Stimulated activated CD8-positive, alpha-beta memory T cell treated with anti-CD3 and anti-CD28 coated beads, Interleukin-4, amount 100 ng/mL, for 24 hours (primary cell): Measurements from ENCODE around the gene KLK3.
"Not testable (repeated sequence)": the region's sequence is repeated elsewhere in the genome, so short reads cannot be mapped to it uniquely, and the experiment has no call there.

Experiments
- DNase-seq: peaks from one replicate; pipeline ENCODE4 v3.0.0-alpha.2; 2020; ENCODE audit warnings: low read depth

The KLK3 gene

GRCh38 chr19:50861496-50862286, 7.0 kb downstream of the KLK3 start:
- no peak for DNase-seq

GRCh38 chr19:50869479-50869878, 14.8 kb downstream of the KLK3 start:
- DNase-seq: no peak

- DNase-seq: no peak
These were observed 15.8 kb downstream of the KLK3 start for GRCh38 chr19:50870417-50871089.

- DNase-seq: no peak
These were observed 18.3 kb downstream of the KLK3 start, which contains the start of gene KLK2 for GRCh38 chr19:50873056-50873455. KLK2 (plus strand) TSS chr19:50873439; CDS start chr19:50873474, 35 bp downstream.

- DNase-seq: no peak
These were observed 19.5 kb downstream of the KLK3 start for GRCh38 chr19:50874211-50874610.

GRCh38 chr19:50875795-50876422, 21.2 kb downstream of the KLK3 start:
- DNase-seq: no peak

GRCh38 chr19:50876456-50876855, 21.7 kb downstream of the KLK3 start:
- DNase-seq: no peak

- no peak for DNase-seq
These were observed 22.6 kb downstream of the KLK3 start for GRCh38 chr19:50877338-50877737.

GRCh38 chr19:50878851-50879250, 24.1 kb downstream of the KLK3 start:
- DNase-seq: no peak

- DNase-seq: no peak
These were observed 25.5 kb downstream of the KLK3 start for GRCh38 chr19:50880241-50880640.

- DNase-seq: no peak
These were observed 27.5 kb downstream of the KLK3 start for GRCh38 chr19:50882188-50882587.

- no peak for DNase-seq
These were observed 34.9 kb downstream of the KLK3 start for GRCh38 chr19:50889638-50890037.

- no peak for DNase-seq
These were observed 35.9 kb downstream of the KLK3 start for GRCh38 chr19:50890422-50891252.

GRCh38 chr19:50891253-50891625, 36.5 kb downstream of the KLK3 start:
- no peak for DNase-seq

GRCh38 chr19:50893047-50893736, 38.5 kb downstream of the KLK3 start:
- DNase-seq: no peak

- DNase-seq: no peak
These were observed 40.0 kb downstream of the KLK3 start for GRCh38 chr19:50894478-50895356.

GRCh38 chr19:50896089-50896590, 41.4 kb downstream of the KLK3 start:
- DNase-seq: not testable (repeated sequence)

GRCh38 chr19:50896591-50897190, 42.0 kb downstream of the KLK3 start:
- no peak for DNase-seq

- no peak for DNase-seq
These were observed 42.5 kb downstream of the KLK3 start for GRCh38 chr19:50897191-50897607.

GRCh38 chr19:50897612-50898011, 42.9 kb downstream of the KLK3 start:
- DNase-seq: no peak
